ENCODE results near the gene SLC49A3.

SLC49A3 gene

GRCh38 chr4:666822-667544 lies 22.0 kb downstream of the SLC49A3 start:
- H3K4me3 ChIP-seq (ENCODE audit: low read depth in 1 of 5, low read length in 5 of 5): no peak overlapping the region
- peaks cover 0 to 13% (median 11%) of the 10 kb centered on the region in 5 donors for H3K4me1 ChIP-seq (ENCODE audit: control insufficient read depth in 5 of 5, insufficient read depth in 5 of 5, low read length in 5 of 5)
- H3K36me3 ChIP-seq (ENCODE audit: control insufficient read depth in 5 of 5, insufficient read depth in 5 of 5, low read length in 5 of 5): peaks cover 0 to 16% (median 14%) of the 10 kb centered on the region in 5 donors
- H3K9ac ChIP-seq (ENCODE audit: low read length in 5 of 5): no peak overlapping the region
- H3K27me3 ChIP-seq (ENCODE audit: control insufficient read depth in 5 of 5, insufficient read depth in 4 of 5, low read length in 5 of 5): peaks cover 2 to 30% (median 14%) of the 10 kb centered on the region in 5 donors
- H3K27ac ChIP-seq (ENCODE audit: low read depth, low read length): no peak overlapping the region
- H3K9me3 ChIP-seq (ENCODE audit: control insufficient read depth in 5 of 5, low read length in 5 of 5): no peaks in the 10 kb centered on the region

- peaks cover 0 to 13% (median 11%) of the 10 kb centered on the region in 5 donors for H3K4me1 ChIP-seq (ENCODE audit: control insufficient read depth in 5 of 5, insufficient read depth in 5 of 5, low read length in 5 of 5)
- peaks cover 2 to 31% (median 14%) of the 10 kb centered on the region in 5 donors for H3K27me3 ChIP-seq (ENCODE audit: control insufficient read depth in 5 of 5, insufficient read depth in 4 of 5, low read length in 5 of 5)
- no peak overlapping the region for H3K9ac ChIP-seq (ENCODE audit: low read length in 5 of 5)
- H3K4me3 ChIP-seq (ENCODE audit: low read depth in 1 of 5, low read length in 5 of 5): no peak overlapping the region
- H3K36me3 ChIP-seq (ENCODE audit: control insufficient read depth in 5 of 5, insufficient read depth in 5 of 5, low read length in 5 of 5): peaks cover 0 to 10% (median 8%) of the 10 kb centered on the region in 5 donors
- H3K9me3 ChIP-seq (ENCODE audit: control insufficient read depth in 5 of 5, low read length in 5 of 5): no peaks in the 10 kb centered on the region
- H3K27ac ChIP-seq (ENCODE audit: low read depth, low read length): no peak overlapping the region
Observed at GRCh38 chr4:666436-666810, 22.5 kb downstream of the SLC49A3 start.

GRCh38 chr4:665751-666435 lies 23.1 kb downstream of the SLC49A3 start:
- H3K9me3 ChIP-seq (ENCODE audit: control insufficient read depth in 5 of 5, low read length in 5 of 5): no peaks in the 10 kb centered on the region
- H3K27ac ChIP-seq (ENCODE audit: low read depth, low read length): no peak overlapping the region
- H3K36me3 ChIP-seq (ENCODE audit: control insufficient read depth in 5 of 5, insufficient read depth in 5 of 5, low read length in 5 of 5): peaks cover 0 to 5% (median 4%) of the 10 kb centered on the region in 5 donors
- peaks cover 2 to 31% (median 14%) of the 10 kb centered on the region in 5 donors for H3K27me3 ChIP-seq (ENCODE audit: control insufficient read depth in 5 of 5, insufficient read depth in 4 of 5, low read length in 5 of 5)
- peaks cover 0 to 13% (median 11%) of the 10 kb centered on the region in 5 donors for H3K4me1 ChIP-seq (ENCODE audit: control insufficient read depth in 5 of 5, insufficient read depth in 5 of 5, low read length in 5 of 5)
- H3K4me3 ChIP-seq (ENCODE audit: low read depth in 1 of 5, low read length in 5 of 5): no peak overlapping the region
- no peak overlapping the region for H3K9ac ChIP-seq (ENCODE audit: low read length in 5 of 5)

GRCh38 chr4:665381-665750 lies 23.6 kb downstream of the SLC49A3 start:
- H3K9ac ChIP-seq (ENCODE audit: low read length in 5 of 5): no peak overlapping the region
- H3K36me3 ChIP-seq (ENCODE audit: control insufficient read depth in 5 of 5, insufficient read depth in 5 of 5, low read length in 5 of 5): no peaks in the 10 kb centered on the region
- H3K4me3 ChIP-seq (ENCODE audit: low read depth in 1 of 5, low read length in 5 of 5): no peak overlapping the region
- peaks cover 2 to 31% (median 14%) of the 10 kb centered on the region in 5 donors for H3K27me3 ChIP-seq (ENCODE audit: control insufficient read depth in 5 of 5, insufficient read depth in 4 of 5, low read length in 5 of 5)
- no peak overlapping the region for H3K27ac ChIP-seq (ENCODE audit: low read depth, low read length)
- peaks cover 0 to 13% (median 11%) of the 10 kb centered on the region in 5 donors for H3K4me1 ChIP-seq (ENCODE audit: control insufficient read depth in 5 of 5, insufficient read depth in 5 of 5, low read length in 5 of 5)
- no peaks in the 10 kb centered on the region for H3K9me3 ChIP-seq (ENCODE audit: control insufficient read depth in 5 of 5, low read length in 5 of 5)

- peaks cover 0 to 13% (median 11%) of the 10 kb centered on the region in 5 donors for H3K4me1 ChIP-seq (ENCODE audit: control insufficient read depth in 5 of 5, insufficient read depth in 5 of 5, low read length in 5 of 5)
- no peak overlapping the region for H3K4me3 ChIP-seq (ENCODE audit: low read depth in 1 of 5, low read length in 5 of 5)
- H3K27me3 ChIP-seq (ENCODE audit: control insufficient read depth in 5 of 5, insufficient read depth in 4 of 5, low read length in 5 of 5): peaks cover 2 to 31% (median 14%) of the 10 kb centered on the region in 5 donors
- H3K27ac ChIP-seq (ENCODE audit: low read depth, low read length): no peak overlapping the region
- no peaks in the 10 kb centered on the region for H3K36me3 ChIP-seq (ENCODE audit: control insufficient read depth in 5 of 5, insufficient read depth in 5 of 5, low read length in 5 of 5)
- no peak overlapping the region for H3K9ac ChIP-seq (ENCODE audit: low read length in 5 of 5)
- no peaks in the 10 kb centered on the region for H3K9me3 ChIP-seq (ENCODE audit: control insufficient read depth in 5 of 5, low read length in 5 of 5)
Observed at GRCh38 chr4:664713-665231, 24.2 kb downstream of the SLC49A3 start.

GRCh38 chr4:663438-664428 lies 25.2 kb downstream of the SLC49A3 start:
- Histone ChIP-seq H3K4me3 (ENCODE audit: low read depth in 1 of 5, low read length in 5 of 5) (peak overlapping the region; percentile 22 to 70 (median 59)), H3K4me1 (ENCODE audit: control insufficient read depth in 5 of 5, insufficient read depth in 5 of 5, low read length in 5 of 5) (peaks cover 0 to 13% (median 11%) of the 10 kb centered on the region in 5 donors), H3K9ac (ENCODE audit: low read length in 5 of 5) (peak overlapping the region in 3 of 5 donors; percentile 56 to 78 (median 57)), H3K36me3 (ENCODE audit: control insufficient read depth in 5 of 5, insufficient read depth in 5 of 5, low read length in 5 of 5) (no peaks in the 10 kb centered on the region), H3K9me3 (ENCODE audit: control insufficient read depth in 5 of 5, low read length in 5 of 5) (no peaks in the 10 kb centered on the region), H3K27ac (ENCODE audit: low read depth, low read length) (no peak overlapping the region), H3K27me3 (ENCODE audit: control insufficient read depth in 5 of 5, insufficient read depth in 4 of 5, low read length in 5 of 5) (peaks cover 2 to 31% (median 14%) of the 10 kb centered on the region in 5 donors)

GRCh38 chr4:663046-663437 lies 25.9 kb downstream of the SLC49A3 start:
- H3K4me1 ChIP-seq (ENCODE audit: control insufficient read depth in 5 of 5, insufficient read depth in 5 of 5, low read length in 5 of 5): peaks cover 0 to 13% (median 11%) of the 10 kb centered on the region in 5 donors
- peaks cover 2 to 31% (median 14%) of the 10 kb centered on the region in 5 donors for H3K27me3 ChIP-seq (ENCODE audit: control insufficient read depth in 5 of 5, insufficient read depth in 4 of 5, low read length in 5 of 5)
- H3K4me3 ChIP-seq (ENCODE audit: low read depth in 1 of 5, low read length in 5 of 5): peak overlapping the region in 4 of 5 donors; percentile 58 to 70 (median 64)
- H3K9me3 ChIP-seq (ENCODE audit: control insufficient read depth in 5 of 5, low read length in 5 of 5): no peaks in the 10 kb centered on the region
- no peak overlapping the region for H3K27ac ChIP-seq (ENCODE audit: low read depth, low read length)
- H3K9ac ChIP-seq (ENCODE audit: low read length in 5 of 5): peak overlapping the region in 2 of 5 donors; percentile 57 to 78
- no peaks in the 10 kb centered on the region for H3K36me3 ChIP-seq (ENCODE audit: control insufficient read depth in 5 of 5, insufficient read depth in 5 of 5, low read length in 5 of 5)

- H3K9me3 ChIP-seq (ENCODE audit: control insufficient read depth in 5 of 5, low read length in 5 of 5): no peaks in the 10 kb centered on the region
- peaks cover 0 to 13% (median 11%) of the 10 kb centered on the region in 5 donors for H3K4me1 ChIP-seq (ENCODE audit: control insufficient read depth in 5 of 5, insufficient read depth in 5 of 5, low read length in 5 of 5)
- no peak overlapping the region for H3K4me3 ChIP-seq (ENCODE audit: low read depth in 1 of 5, low read length in 5 of 5)
- no peak overlapping the region for H3K9ac ChIP-seq (ENCODE audit: low read length in 5 of 5)
- H3K36me3 ChIP-seq (ENCODE audit: control insufficient read depth in 5 of 5, insufficient read depth in 5 of 5, low read length in 5 of 5): no peaks in the 10 kb centered on the region
- H3K27me3 ChIP-seq (ENCODE audit: control insufficient read depth in 5 of 5, insufficient read depth in 4 of 5, low read length in 5 of 5): peaks cover 2 to 31% (median 14%) of the 10 kb centered on the region in 5 donors
- no peak overlapping the region for H3K27ac ChIP-seq (ENCODE audit: low read depth, low read length)
Observed at GRCh38 chr4:661881-662761, 26.8 kb downstream of the SLC49A3 start.

- Histone ChIP-seq H3K4me3 (ENCODE audit: low read depth in 1 of 5, low read length in 5 of 5) (no peak overlapping the region), H3K4me1 (ENCODE audit: control insufficient read depth in 5 of 5, insufficient read depth in 5 of 5, low read length in 5 of 5) (peaks cover 0 to 13% (median 11%) of the 10 kb centered on the region in 5 donors), H3K9me3 (ENCODE audit: control insufficient read depth in 5 of 5, low read length in 5 of 5) (no peaks in the 10 kb centered on the region), H3K27ac (ENCODE audit: low read depth, low read length) (no peak overlapping the region), H3K27me3 (ENCODE audit: control insufficient read depth in 5 of 5, insufficient read depth in 4 of 5, low read length in 5 of 5) (peaks cover 2 to 26% (median 14%) of the 10 kb centered on the region in 5 donors), H3K9ac (ENCODE audit: low read length in 5 of 5) (no peak overlapping the region), H3K36me3 (ENCODE audit: control insufficient read depth in 5 of 5, insufficient read depth in 5 of 5, low read length in 5 of 5) (no peaks in the 10 kb centered on the region)
Observed at GRCh38 chr4:661231-661630, 27.7 kb downstream of the SLC49A3 start.
